IMR-90 (cell line): ENCODE measurements around the gene TMEM86B. TPM values are rescaled to one million over a fixed set of nuclear protein-coding genes. Genes with fewer than 3 reads are reported as not detected.
"Not testable (repeated sequence)": the region's sequence is repeated elsewhere in the genome, so short reads cannot be mapped to it uniquely, and the experiment has no call there.

Experiments used
- ATAC-seq: fragments of 200-7000 bp; cut with Tn5 transposase; 2 replicates; pipeline ENCODE4 v1.9.1; 2020; ENCODE audit warnings: low read depth, mild to moderate bottlenecking, moderate library complexity
- BruUV-seq: library from RNA; stranded (reverse); fragments of 400-500 nt; replicated peaks from 2 replicates; lab custom pipeline; 2021; lab: Mats Ljungman, UMichigan
- CTCF ChIA-PET: fragments of 300-600 bp; formaldehyde crosslinking; extraction: SDS; loops from one replicate; lab custom pipeline; 2021; ENCODE audit warnings: antibody characterized with exemption; lab: Yijun Ruan, JAX
- POLR2A ChIA-PET: fragments of 300-600 bp; sonication (Branson Sonifier 250); formaldehyde crosslinking; loops from one replicate; lab custom pipeline; 2022; ENCODE audit warnings: antibody characterized with exemption; ENCODE audit not compliant: unreplicated experiment; lab: Charles Lee
- DNase-seq: peaks from one replicate; pipeline ENCODE4 v3.0.0; 2013
- H2AFZ ChIP-seq: replicated peaks from 2 replicates; pipeline ENCODE3; 2013; ENCODE audit warnings: low read length, mild to moderate bottlenecking; ENCODE audit not compliant: poor library complexity
- H2AK5ac ChIP-seq: 2 replicates; pipeline ENCODE4 v1.6.1; 2013; ENCODE audit warnings: low read depth, low read length, inconsistent platforms
- H2AK9ac ChIP-seq: replicated peaks from 2 replicates; pipeline ENCODE3; 2013; ENCODE audit warnings: mild to moderate bottlenecking, low read depth, low read length, moderate library complexity; ENCODE audit not compliant: poor library complexity
- H2BK120ac ChIP-seq: 2 replicates; pipeline ENCODE4 v1.6.1; 2013; ENCODE audit warnings: low read depth, low read length, inconsistent platforms
- H2BK15ac ChIP-seq: 3 replicates; pipeline ENCODE4 v1.6.1; 2013; ENCODE audit warnings: low read depth, low read length, inconsistent platforms
- H2BK20ac ChIP-seq: 2 replicates; pipeline ENCODE4 v1.6.1; 2013; ENCODE audit warnings: low read depth, mild to moderate bottlenecking, inconsistent platforms, low read length, moderate library complexity
- H2BK5ac ChIP-seq: 2 replicates; pipeline ENCODE4 v1.6.1; 2013; ENCODE audit warnings: mild to moderate bottlenecking, low read depth, low read length, inconsistent platforms; ENCODE audit not compliant: poor library complexity, severe bottlenecking
- H3K14ac ChIP-seq: replicated peaks from 2 replicates; pipeline ENCODE4 v1.6.1; 2013; ENCODE audit warnings: low read depth, low read length, inconsistent platforms
- H3K18ac ChIP-seq: 2 replicates; pipeline ENCODE4 v1.6.1; 2013; ENCODE audit warnings: low read depth, low read length, control low read depth
- H3K23ac ChIP-seq: 2 replicates; pipeline ENCODE4 v1.6.1; 2013; ENCODE audit warnings: low read depth, low read length, inconsistent platforms
- H3K27ac ChIP-seq: 2 replicates; pipeline ENCODE4 v1.5.1; 2013; ENCODE audit warnings: mild to moderate bottlenecking, control low read depth, low read length; ENCODE audit not compliant: insufficient read depth
- H3K27me3 ChIP-seq: 2 replicates; pipeline ENCODE4 v1.6.1; 2013; ENCODE audit warnings: low read length; ENCODE audit not compliant: control insufficient read depth, insufficient read depth
- H3K36me3 ChIP-seq: 2 replicates; pipeline ENCODE4 v1.6.1; 2013; ENCODE audit warnings: low read length, mixed read lengths; ENCODE audit not compliant: control insufficient read depth, insufficient read depth
- H3K4ac ChIP-seq: 2 replicates; pipeline ENCODE4 v1.6.1; 2013; ENCODE audit warnings: low read depth, low read length, inconsistent platforms
- H3K4me1 ChIP-seq: 2 replicates; pipeline ENCODE4 v1.6.1; 2013; ENCODE audit warnings: low read length, mixed read lengths; ENCODE audit not compliant: control insufficient read depth, insufficient read depth
- H3K4me2 ChIP-seq: 2 replicates; pipeline ENCODE4 v1.6.1; 2013; ENCODE audit warnings: low read depth, mild to moderate bottlenecking, control low read depth, low read length, moderate library complexity
- H3K4me3 ChIP-seq: 2 replicates; pipeline ENCODE4 v1.5.1; 2013; ENCODE audit warnings: low read depth, mild to moderate bottlenecking, control low read depth, low read length, moderate library complexity; ENCODE audit not compliant: insufficient read depth
- H3K56ac ChIP-seq: 2 replicates; pipeline ENCODE4 v1.6.1; 2013; ENCODE audit warnings: low read length, inconsistent platforms; ENCODE audit not compliant: insufficient read depth; ENCODE audit errors: extremely low read depth
- H3K79me1 ChIP-seq, 2 experiments: 2 replicates each; pipeline ENCODE4 v1.6.1; 2013; ENCODE audit warnings: low read length in 2 of 2, inconsistent platforms in 1 of 2, low read depth in 1 of 2
- H3K9ac ChIP-seq: 2 replicates; pipeline ENCODE4 v1.6.1; 2013; ENCODE audit warnings: low read depth, low read length, control low read depth
- H3K9me1 ChIP-seq: 2 replicates; pipeline ENCODE4 v1.6.1; 2013; ENCODE audit warnings: low read length, inconsistent platforms; ENCODE audit not compliant: insufficient read depth
- H3K9me3 ChIP-seq: 2 replicates; pipeline ENCODE4 v1.6.1; 2013; ENCODE audit warnings: low read length; ENCODE audit not compliant: control insufficient read depth, insufficient read depth
- H4K20me1 ChIP-seq: 2 replicates; pipeline ENCODE4 v1.6.1; 2013; ENCODE audit warnings: low read length, inconsistent platforms; ENCODE audit not compliant: insufficient read depth
- H4K5ac ChIP-seq: 2 replicates; pipeline ENCODE4 v1.6.1; 2013; ENCODE audit warnings: mild to moderate bottlenecking, low read depth, low read length, control low read depth
- H4K8ac ChIP-seq, 2 experiments: 2 replicates each; pipeline ENCODE4 v1.6.1; 2013; ENCODE audit warnings: low read depth in 2 of 2, low read length in 2 of 2, control low read depth in 1 of 2, inconsistent platforms in 1 of 2
- H4K91ac ChIP-seq: 2 replicates; pipeline ENCODE4 v1.6.1; 2013; ENCODE audit warnings: low read depth, low read length, inconsistent platforms; ENCODE audit not compliant: insufficient read depth
- POLR2A ChIP-seq: IDR thresholded peaks from 2 replicates; pipeline ENCODE4 v1.6.1; 2012; ENCODE audit warnings: mild to moderate bottlenecking, low read depth, low read length
- RFX5 ChIP-seq: IDR thresholded peaks from 2 replicates; pipeline ENCODE4 v1.8.0; 2012; ENCODE audit warnings: low read depth, mild to moderate bottlenecking, low read length, moderate library complexity
- WGBS, 2 experiments: methylation state at CpG; one replicate each; pipeline versions ENCODE4 v1.1.5 to v1.1.7; 2013; ENCODE audit warnings: missing lambda C conversion rate in 2 of 2; ENCODE audit not compliant: insufficient read length in 1 of 2; ENCODE audit errors: extremely low coverage in 2 of 2; 5-methylcytosine and 5-hydroxymethylcytosine counted together
- dilution Hi-C: fragments of 300-500 bp; cut with HindIII; formaldehyde crosslinking; loops from one replicate; pipeline ENCODE4 v1.14.3; 2018; ENCODE audit warnings: low sequenced_read_pairs; ENCODE audit not compliant: unreplicated experiment
- in situ Hi-C: fragments of 300-500 bp; cut with MboI; formaldehyde crosslinking; loops from 3 replicates; pipeline ENCODE4 v1.14.3; 2019; ENCODE audit warnings: low sequenced_read_pairs, inconsistent platforms, mixed read lengths
- intact Hi-C: fragments of 100-400 bp; cut with micrococcal nuclease; formaldehyde crosslinking; loops from 2 replicates; pipeline ENCODE4 v1.10.0; 2022
- polyA plus RNA-seq, 3 experiments: library from polyadenylated mRNA; depleted of rRNA; stranded (reverse); fragments of >200 nt; gene quantifications; 2 replicates each; pipeline ENCODE4 v1.2.3, GENCODE V29; 2012; ENCODE audit warnings: low replicate concordance in 1 of 3
- total RNA-seq: library from RNA; depleted of rRNA; stranded (reverse); fragments of >200 nt; gene quantifications from 2 replicates; pipeline ENCODE4 v1.2.3, GENCODE V29; 2012

Gene TMEM86B
- total and polyA plus RNA-seq, 2 of the 4 experiments (the other 2 are of a cell fraction): 0.18 to 2.4 TPM

GRCh38 chr19:55225415-55225958, 3.1 kb downstream of the TMEM86B start:
- no CpG with 5 or more reads among the region's 7 CpGs for WGBS, 2 experiments
- CTCF ChIA-PET: no interaction called here
- dilution Hi-C loops: no loop called here

GRCh38 chr19:55224679-55225414, 3.7 kb downstream of the TMEM86B start:
- H4K91ac ChIP-seq, H3K4me2 ChIP-seq, POLR2A ChIA-PET, H3K23ac ChIP-seq, BruUV-seq, H2AFZ ChIP-seq, intact Hi-C loops, H3K14ac ChIP-seq, H3K27ac ChIP-seq, H2BK120ac ChIP-seq, H3K56ac ChIP-seq, H2AK5ac ChIP-seq, H3K9me1 ChIP-seq, H3K79me1 ChIP-seq, H2BK20ac ChIP-seq, H2BK5ac ChIP-seq, DNase-seq, H3K9ac ChIP-seq, H4K5ac ChIP-seq, H3K4me1 ChIP-seq, H2AK9ac ChIP-seq, H3K4me3 ChIP-seq, ATAC-seq, H4K8ac ChIP-seq, H3K18ac ChIP-seq, H2BK15ac ChIP-seq, dilution Hi-C loops, CTCF ChIA-PET, H3K9me3 ChIP-seq, H3K27me3 ChIP-seq, H3K4ac ChIP-seq: not testable (repeated sequence)
- H3K36me3 ChIP-seq: peaks cover 24% of the 10 kb centered on the region
- no CpG with 5 or more reads among the region's 11 CpGs for whole genome bisulfite sequencing, 2 experiments
- peaks cover 11% of the 10 kb centered on the region for H4K20me1 ChIP-seq
- in situ Hi-C loops: loop anchor here (5.0 kb wide), 1 partner anchor 32 kb away; the partner anchor contains the start of gene PPP6R1

More at GRCh38 chr19:55225415-55225958, 3.1 kb downstream of the TMEM86B start:
- peaks cover 11% of the 10 kb centered on the region for H4K20me1 ChIP-seq
- DNase-seq (no peak), ATAC-seq (no peak)
- 0 out of 2 replicates have a peak, but pooled peaks cover 6% of the 10 kb centered on the region for H3K9me1 ChIP-seq
- no peak overlapping the region for H2AK9ac ChIP-seq
- POLR2A ChIA-PET: no interaction called here
- no peaks in the 10 kb centered on the region for H3K79me1 ChIP-seq
- no peak overlapping the region for H4K91ac ChIP-seq
- H3K4me2 ChIP-seq: no peak overlapping the region
- H3K27me3 ChIP-seq: no peaks in the 10 kb centered on the region
- in situ Hi-C loops (no loop called here), intact Hi-C loops (no loop called here)
- H3K18ac ChIP-seq: no peak overlapping the region
- H3K9me3 ChIP-seq: no peaks in the 10 kb centered on the region
- no peak overlapping the region for H3K27ac ChIP-seq
- H2BK20ac ChIP-seq: no peak overlapping the region
- no peak overlapping the region for H3K14ac ChIP-seq
- no peak overlapping the region for H2BK5ac ChIP-seq
- no peak overlapping the region for H3K9ac ChIP-seq
- no peak overlapping the region for H4K8ac ChIP-seq
- H3K4me3 ChIP-seq: no peak overlapping the region
- TF ChIP-seq POLR2A: no peak
- TF ChIP-seq RFX5: no peak
- no TSS peak for BruUV-seq
- no peak overlapping the region for H2BK120ac ChIP-seq
- H3K56ac ChIP-seq: no peak overlapping the region
- no peak overlapping the region for H4K5ac ChIP-seq
- peaks cover 27% of the 10 kb centered on the region for H3K36me3 ChIP-seq
- no peak overlapping the region for H2AFZ ChIP-seq
- no peak overlapping the region for H3K23ac ChIP-seq
- no peaks in the 10 kb centered on the region for H3K4me1 ChIP-seq
- no peak overlapping the region for H3K4ac ChIP-seq
- no peak overlapping the region for H2AK5ac ChIP-seq
- H2BK15ac ChIP-seq: no peak overlapping the region
